GM21576 (cell line): ENCODE results near the gene COL2A1.

ENCODE experiments used
- ATAC-seq: cut with Tn5 transposase; IDR thresholded peaks from one replicate; pipeline ENCODE4 v1.9.1; 2021; ENCODE audit warnings: mild to moderate bottlenecking, moderate library complexity; ENCODE audit not compliant: unreplicated experiment

Gene COL2A1

DNA sequence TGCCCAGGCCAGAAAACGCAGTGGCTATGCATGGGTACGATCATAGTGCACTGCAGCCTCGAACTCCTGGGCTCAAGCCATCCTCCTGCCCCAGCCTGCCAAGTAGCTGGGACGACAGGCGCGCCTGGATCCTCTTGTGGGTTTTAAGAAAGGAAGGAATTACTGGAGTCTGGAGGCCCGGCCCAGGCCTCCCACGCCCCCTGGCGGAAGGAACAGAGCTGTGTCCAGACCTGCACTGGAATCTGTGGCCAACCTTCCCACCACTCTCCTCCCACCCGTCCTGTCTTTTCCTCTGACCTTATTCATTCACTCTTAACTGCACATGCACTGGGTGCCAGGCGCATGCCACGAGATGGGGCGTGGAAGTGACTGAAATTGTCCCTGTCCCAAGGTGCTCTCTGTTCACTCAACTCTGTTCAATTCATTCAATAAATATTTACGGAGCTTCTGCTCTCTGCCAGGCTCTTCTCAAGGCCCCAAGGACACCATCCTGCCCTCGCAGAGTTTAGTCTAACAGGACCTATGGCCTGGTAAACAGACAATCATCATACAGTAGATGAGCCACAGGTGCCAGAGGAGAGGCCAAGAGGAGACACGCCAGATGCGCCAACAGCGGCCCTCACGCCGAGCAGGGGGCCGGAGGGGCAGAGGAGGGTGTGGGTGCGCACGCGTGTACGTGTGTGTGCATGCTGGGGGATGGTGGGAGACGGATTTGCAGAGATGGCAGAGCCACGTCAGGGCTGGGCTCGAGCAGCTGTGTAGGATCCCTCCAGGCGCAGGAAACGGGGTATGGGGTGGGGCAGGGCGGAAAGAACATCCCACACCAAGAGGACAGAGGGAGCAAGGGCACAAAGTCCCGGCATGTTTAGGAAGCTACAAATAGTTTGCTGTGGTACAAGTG lies 54.6 kb downstream of the COL2A1 start:
- ATAC-seq, result no peak

GRCh38 chr12:47947341-47947740 lies 56.9 kb downstream of the COL2A1 start:
- no peak for ATAC-seq

GRCh38 chr12:47946413-47947323 lies 57.6 kb downstream of the COL2A1 start:
- no peak for ATAC-seq

- ATAC-seq, result no peak
Observed at GRCh38 chr12:47945341-47945728, 58.9 kb downstream of the COL2A1 start.

GRCh38 chr12:47944685-47945340 lies 59.5 kb downstream of the COL2A1 start:
- ATAC-seq, result no peak

- ATAC-seq, result no peak
Observed at GRCh38 chr12:47943623-47944340, 60.5 kb downstream of the COL2A1 start.

DNA sequence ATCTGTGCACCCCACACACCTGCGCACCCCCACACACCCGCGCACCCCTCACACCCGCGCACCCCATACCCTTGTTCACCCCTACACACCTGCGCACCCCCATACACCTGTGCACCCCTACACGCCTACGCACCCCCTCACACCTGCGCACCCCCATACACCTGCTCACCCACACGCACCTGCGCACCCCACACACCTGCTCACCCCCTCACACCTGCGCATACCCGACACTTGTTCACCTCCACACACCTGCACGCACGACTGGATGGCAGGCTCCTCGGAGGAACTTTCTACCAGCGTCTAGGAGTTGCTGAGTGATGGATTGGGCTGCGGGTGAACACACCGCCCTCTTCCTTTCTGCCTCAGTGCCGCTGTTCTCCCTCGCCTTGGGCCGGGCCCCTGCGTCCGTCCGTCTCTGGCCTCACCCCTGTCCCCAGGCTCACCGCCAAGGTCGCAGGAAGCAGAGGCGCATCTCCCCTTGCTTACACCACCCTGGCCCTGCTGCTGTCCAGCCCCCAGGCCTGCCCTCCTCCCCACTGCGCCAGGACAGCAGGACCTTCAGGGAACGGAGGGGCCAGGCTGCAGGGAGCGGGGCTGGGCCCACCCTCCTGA lies 61.6 kb downstream of the COL2A1 start:
- no peak for ATAC-seq

DNA sequence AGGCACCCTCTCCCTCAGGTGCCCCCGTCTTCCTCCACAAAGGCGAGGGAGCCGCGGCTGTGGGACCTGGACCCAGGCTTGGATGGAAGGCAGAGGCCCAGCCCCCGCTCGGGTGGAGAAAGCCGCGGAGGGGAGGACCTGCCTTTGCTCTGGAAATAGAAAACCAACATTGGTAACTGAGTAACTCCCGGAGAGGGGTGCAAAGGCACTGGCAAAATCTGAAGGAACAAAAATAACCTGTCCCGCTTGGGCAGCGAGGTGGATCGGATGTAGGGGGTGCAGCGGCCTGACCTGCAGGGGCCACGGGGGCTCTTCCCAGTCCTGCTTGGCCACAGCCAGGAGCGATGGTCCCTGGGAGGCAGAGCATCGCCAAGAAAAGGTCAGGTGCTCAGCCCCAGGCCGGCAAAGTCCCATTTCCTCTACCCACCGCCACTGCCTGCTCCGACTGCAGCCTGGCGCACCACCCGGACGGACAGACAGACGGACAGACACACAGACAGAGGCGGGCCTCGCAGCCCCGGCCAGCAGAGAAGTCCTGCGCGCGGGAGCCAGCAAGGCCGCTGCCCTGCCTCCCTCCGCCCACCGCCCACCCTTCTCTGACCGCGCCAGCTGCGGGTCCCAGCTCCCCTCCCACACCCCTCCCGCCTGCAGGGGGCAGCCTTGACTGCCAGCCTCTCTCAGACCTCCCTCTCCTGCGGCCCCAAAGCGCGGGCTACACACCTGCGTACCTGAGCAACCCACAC lies 62.2 kb downstream of the COL2A1 start:
- ATAC-seq, result no peak

- ATAC-seq, result no peak
Observed at GRCh38 chr12:47941475-47941780, 62.8 kb downstream of the COL2A1 start.

- ATAC-seq, result no peak
Observed at GRCh38 chr12:47940773-47941474, 63.4 kb downstream of the COL2A1 start.

DNA sequence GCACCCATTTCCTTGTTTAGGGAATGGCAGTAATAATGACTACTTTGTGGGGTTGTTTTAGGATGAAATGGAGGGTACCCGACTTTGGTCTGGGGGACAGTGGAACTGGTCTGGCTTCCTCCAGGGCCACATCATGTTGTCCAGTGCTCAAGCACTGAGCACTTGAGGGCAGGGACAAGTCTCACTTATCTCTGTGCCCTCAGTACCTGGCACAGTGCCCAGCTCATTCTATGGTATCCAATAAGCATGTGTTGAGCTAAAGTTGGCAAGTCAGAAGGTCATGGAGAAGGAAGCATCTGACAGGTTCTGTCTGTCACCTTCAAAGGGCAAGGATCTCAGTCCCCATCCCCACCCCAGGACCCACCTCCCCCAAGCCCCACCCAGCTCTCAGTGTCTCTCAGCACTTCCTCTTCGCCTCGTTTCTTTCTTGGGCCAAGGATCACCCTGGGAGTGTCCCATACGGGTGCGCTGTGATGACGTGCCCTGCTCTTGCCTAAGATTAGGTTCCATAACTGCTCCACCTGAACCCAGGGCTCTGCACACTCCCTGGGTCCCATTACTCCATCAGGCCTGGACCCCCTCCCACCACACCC lies 65.2 kb downstream of the COL2A1 start:
- ATAC-seq, result no peak

DNA sequence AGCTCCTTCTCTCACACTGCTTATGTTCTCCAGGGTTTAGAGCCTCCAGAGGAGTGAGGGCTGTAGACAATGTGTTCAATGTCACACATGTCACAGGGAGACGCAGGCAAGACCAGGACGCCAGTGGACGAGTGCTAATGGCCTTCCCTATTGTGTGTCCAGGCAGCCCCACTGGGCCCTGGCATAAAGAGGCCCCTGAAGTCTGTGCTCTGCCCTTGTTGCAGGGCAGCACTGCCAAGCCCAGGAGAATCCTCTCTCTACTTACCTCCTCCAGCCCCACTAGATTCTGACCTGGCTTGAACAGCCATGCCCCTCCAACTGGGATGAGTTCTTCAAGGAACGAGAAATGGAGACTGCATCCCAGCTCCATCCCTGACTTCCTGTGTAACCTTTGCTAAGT lies 65.7 kb downstream of the COL2A1 start:
- ATAC-seq, result no peak

- ATAC-seq, result no peak
Observed at GRCh38 chr12:47938093-47938492, 66.2 kb downstream of the COL2A1 start.

DNA sequence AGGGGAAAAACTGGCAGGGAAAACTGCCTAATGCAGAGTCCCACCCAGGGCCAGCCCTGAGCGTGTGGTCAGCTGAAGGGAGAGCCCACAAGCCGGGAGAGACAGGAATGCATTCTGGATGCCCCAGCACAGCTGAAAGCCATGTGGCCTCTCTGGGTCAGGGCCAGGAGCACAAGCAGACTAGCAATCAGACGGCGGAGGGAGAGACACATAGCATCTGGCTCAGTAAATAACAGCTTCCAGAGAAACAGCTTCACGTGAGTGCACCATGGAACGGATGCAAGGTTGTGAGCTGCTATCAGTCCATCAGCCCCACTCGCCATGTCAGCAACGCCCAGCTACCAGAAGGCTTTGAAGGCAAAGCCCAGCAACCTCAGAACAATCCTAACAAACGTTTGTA lies 69.1 kb downstream of the COL2A1 start:
- no peak for ATAC-seq

- no peak for ATAC-seq
Observed at GRCh38 chr12:47931187-47931586, 73.1 kb downstream of the COL2A1 start.

GRCh38 chr12:47930634-47931033 lies 73.6 kb downstream of the COL2A1 start:
- ATAC-seq, result no peak

DNA sequence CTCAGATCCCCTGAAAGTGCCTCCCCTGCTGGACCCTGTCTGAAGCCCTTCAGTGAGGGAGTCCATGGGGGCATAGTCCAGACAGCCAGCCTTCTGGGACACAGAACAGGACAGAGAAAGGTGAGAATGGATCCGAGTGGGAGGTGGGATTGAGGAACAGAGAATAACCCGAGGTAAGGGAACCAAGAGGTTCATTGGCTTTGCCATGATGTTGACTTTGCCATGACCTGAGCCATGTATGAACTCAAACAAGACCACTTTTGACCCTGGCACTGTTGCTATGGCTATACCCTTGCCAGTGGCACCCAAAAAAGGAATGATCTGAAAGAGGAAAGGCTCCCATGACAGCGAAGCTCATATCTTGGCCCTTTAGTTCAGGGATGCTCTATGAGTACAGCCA lies 76.9 kb downstream of the COL2A1 start:
- ATAC-seq, result no peak
